Coronary artery (tissue), 2 donors: ENCODE measurements around the gene LRSAM1.
A peak's percentile ranks its signal among the peaks of the same experiment; 100 is the strongest.

Experiments
- DNase-seq: peaks from one replicate; pipeline ENCODE4 v3.0.0-alpha.2; 2017; ENCODE audit warnings: low spot score
- H3K27ac ChIP-seq, 2 donors: fragments of 200-600 bp; sonication (generic); one replicate each; pipeline ENCODE4 v1.5.1; 2016 to 2019
- H3K4me3 ChIP-seq: fragments of 200-600 bp; sonication (generic); 2 replicates; pipeline ENCODE4 v1.5.1; 2016; ENCODE audit warnings: mild to moderate bottlenecking, moderate library complexity
- CTCF ChIP-seq: fragments of 200-600 bp; sonication (generic); IDR thresholded peaks from one replicate; pipeline ENCODE4 v1.5.1; 2019; ENCODE audit warnings: antibody characterized with exemption

Gene LRSAM1

GRCh38 chr9:127428348-127428747, 23.0 kb upstream of the LRSAM1 start:
- Histone ChIP-seq H3K4me3 (no peak overlapping the region), H3K27ac (no peak overlapping the region)
- no peak for DNase-seq
- TF ChIP-seq CTCF, result no peak

GRCh38 chr9:127430415-127430814, 20.9 kb upstream of the LRSAM1 start:
- no peak for TF ChIP-seq CTCF
- Histone ChIP-seq H3K4me3 (no peak overlapping the region), H3K27ac (no peak overlapping the region)
- DNase-seq, result no peak

- no peak overlapping the region for H3K4me3 ChIP-seq
- no peak overlapping the region for H3K27ac ChIP-seq
- no peak for TF ChIP-seq CTCF
- DNase-seq, result no peak
Observed at GRCh38 chr9:127437497-127438264, 13.6 kb upstream of the LRSAM1 start.

- Histone ChIP-seq H3K27ac (no peak overlapping the region), H3K4me3 (no peak overlapping the region)
- TF ChIP-seq CTCF, result no peak
- no peak for DNase-seq
Observed at GRCh38 chr9:127438394-127438793, 12.9 kb upstream of the LRSAM1 start.

- H3K4me3 ChIP-seq, result no peak overlapping the region
- DNase-seq, result no peak
- no peak for TF ChIP-seq CTCF
- H3K27ac ChIP-seq, result peak overlapping the region in 1 of 2 donors; percentile 7
Observed at GRCh38 chr9:127444283-127444920, 6.9 kb upstream of the LRSAM1 start.

- no peak overlapping the region for H3K4me3 ChIP-seq
- no peak overlapping the region for H3K27ac ChIP-seq
- TF ChIP-seq CTCF, result no peak
- DNase-seq, result no peak
Observed at GRCh38 chr9:127444921-127445850, 6.1 kb upstream of the LRSAM1 start.
